ENCODE measurements around the gene SYTL4. TPM values are rescaled to one million over a fixed set of nuclear protein-coding genes. Genes with fewer than 3 reads are reported as not detected.

The SYTL4 gene
- total RNA-seq, 5 donors from 2014 or later (not counting 1 experiment from before 2014, with no cell fraction given), result 0.12 to 0.82 (median 0.29) TPM; not detected in 1

GRCh38 chrX:100648458-100649417, 83.2 kb downstream of the SYTL4 start:
- Histone ChIP-seq H3K36me3 (ENCODE audit: control insufficient read depth in 2 of 2, extremely low read depth in 1 of 2, insufficient read depth in 1 of 2, low read length in 1 of 2) (no peaks in the 10 kb centered on the region), H3K4me3 (ENCODE audit: control insufficient read depth in 1 of 2, extremely low read depth in 1 of 2, low read length in 1 of 2) (no peak overlapping the region), H3K9me3 (no peaks in the 10 kb centered on the region), H3K27me3 (replicated peaks in 1 of 2; ENCODE audit: control insufficient read depth in 2 of 2, extremely low read depth in 1 of 2, insufficient read depth in 2 of 2, low read length in 1 of 2) (peaks cover 0 to 3% of the 10 kb centered on the region in 2 experiments), H3K4me1 (ENCODE audit: control insufficient read depth in 1 of 2, extremely low read depth in 1 of 2, insufficient read depth in 2 of 2, low read length in 2 of 2) (no peaks in the 10 kb centered on the region), H3K27ac (ENCODE audit: low read length) (no peak overlapping the region)
- Mint-ChIP-seq H3K27ac (no peak overlapping the region), H3K4me1 (no peaks in the 10 kb centered on the region), H3K4me3 (no peak overlapping the region), H3K27me3 (peaks cover 11 to 35% of the 10 kb centered on the region in 2 donors), H3K9me3 (no peaks in the 10 kb centered on the region), H3K36me3 (no peaks in the 10 kb centered on the region)
- ATAC-seq (replicated peaks in 1 of 4), result no peak
- DNase-seq, result no peak
- POLR2A ChIA-PET, result no interaction called here
- CTCF ChIA-PET, result no interaction called here
- no CpG with 5 or more reads among the region's 8 CpGs for WGBS (ENCODE audit: insufficient coverage)

GRCh38 chrX:100647739-100648138, 84.2 kb downstream of the SYTL4 start:
- H3K36me3 Mint-ChIP-seq, result no peaks in the 10 kb centered on the region
- H3K36me3 ChIP-seq (ENCODE audit: control insufficient read depth in 2 of 2, extremely low read depth in 1 of 2, insufficient read depth in 1 of 2, low read length in 1 of 2), result no peaks in the 10 kb centered on the region
- H3K4me3 ChIP-seq (ENCODE audit: control insufficient read depth in 1 of 2, extremely low read depth in 1 of 2, low read length in 1 of 2), result no peak overlapping the region
- no peaks in the 10 kb centered on the region for H3K4me1 ChIP-seq (ENCODE audit: control insufficient read depth in 1 of 2, extremely low read depth in 1 of 2, insufficient read depth in 2 of 2, low read length in 2 of 2)
- ATAC-seq (replicated peaks in 1 of 4) (no peak), DNase-seq (no peak)
- peaks cover 11 to 35% of the 10 kb centered on the region in 2 donors for H3K27me3 Mint-ChIP-seq
- ChIA-PET CTCF (no interaction called here), POLR2A (no interaction called here)
- no peak overlapping the region for H3K4me3 Mint-ChIP-seq
- H3K4me1 Mint-ChIP-seq, result no peaks in the 10 kb centered on the region
- no peaks in the 10 kb centered on the region for H3K9me3 ChIP-seq
- no peak overlapping the region for H3K27ac ChIP-seq (ENCODE audit: low read length)
- peaks cover 0 to 3% of the 10 kb centered on the region in 2 experiments for H3K27me3 ChIP-seq (replicated peaks in 1 of 2; ENCODE audit: control insufficient read depth in 2 of 2, extremely low read depth in 1 of 2, insufficient read depth in 2 of 2, low read length in 1 of 2)
- H3K27ac Mint-ChIP-seq, result no peak overlapping the region
- 71% methylated on average over 1 of the region's 2 CpGs for WGBS (ENCODE audit: insufficient coverage)
- H3K9me3 Mint-ChIP-seq, result no peaks in the 10 kb centered on the region

DNA sequence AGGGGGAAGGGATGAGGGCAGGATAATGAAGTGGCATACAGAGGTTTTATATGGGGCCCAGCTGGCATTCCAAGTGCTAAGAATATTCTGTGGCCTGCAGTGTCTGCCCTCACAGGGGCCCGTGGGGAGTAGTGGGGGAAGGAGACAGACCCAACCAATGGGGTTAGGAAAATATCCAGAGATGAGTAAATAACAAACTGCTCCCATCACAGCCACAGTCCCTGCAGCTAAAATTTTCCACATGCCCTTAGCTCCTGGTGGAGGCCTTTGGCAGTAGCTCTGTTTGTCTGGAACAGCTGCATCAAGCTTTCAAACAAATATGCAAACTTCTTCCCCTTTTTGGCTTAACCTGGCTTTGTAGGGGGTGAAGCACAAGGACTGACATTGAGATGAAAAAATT, 84.8 kb downstream of the SYTL4 start:
- no peaks in the 10 kb centered on the region for H3K4me1 ChIP-seq (ENCODE audit: control insufficient read depth in 1 of 2, extremely low read depth in 1 of 2, insufficient read depth in 2 of 2, low read length in 2 of 2)
- no peak overlapping the region for H3K27ac ChIP-seq (ENCODE audit: low read length)
- H3K27me3 ChIP-seq (replicated peaks in 1 of 2; ENCODE audit: control insufficient read depth in 2 of 2, extremely low read depth in 1 of 2, insufficient read depth in 2 of 2, low read length in 1 of 2), result peaks cover 0 to 3% of the 10 kb centered on the region in 2 experiments
- Mint-ChIP-seq H3K9me3 (no peaks in the 10 kb centered on the region), H3K4me1 (no peaks in the 10 kb centered on the region), H3K27me3 (peaks cover 11 to 37% of the 10 kb centered on the region in 2 donors), H3K27ac (no peak overlapping the region), H3K36me3 (no peaks in the 10 kb centered on the region), H3K4me3 (no peak overlapping the region)
- H3K36me3 ChIP-seq (ENCODE audit: control insufficient read depth in 2 of 2, extremely low read depth in 1 of 2, insufficient read depth in 1 of 2, low read length in 1 of 2), result no peaks in the 10 kb centered on the region
- no peaks in the 10 kb centered on the region for H3K9me3 ChIP-seq
- ChIA-PET POLR2A (no interaction called here), CTCF (no interaction called here)
- no peak overlapping the region for H3K4me3 ChIP-seq (ENCODE audit: control insufficient read depth in 1 of 2, extremely low read depth in 1 of 2, low read length in 1 of 2)
- DNase-seq (no peak), ATAC-seq (replicated peaks in 1 of 4) (no peak)
- no CpG with 5 or more reads among the region's 1 CpG for WGBS (ENCODE audit: insufficient coverage)

- no peaks in the 10 kb centered on the region for H3K9me3 Mint-ChIP-seq
- H3K27ac ChIP-seq (ENCODE audit: low read length), result no peak overlapping the region
- POLR2A ChIA-PET, result no interaction called here
Observed at GRCh38 chrX:100645106-100645505, 86.8 kb downstream of the SYTL4 start.

DNA sequence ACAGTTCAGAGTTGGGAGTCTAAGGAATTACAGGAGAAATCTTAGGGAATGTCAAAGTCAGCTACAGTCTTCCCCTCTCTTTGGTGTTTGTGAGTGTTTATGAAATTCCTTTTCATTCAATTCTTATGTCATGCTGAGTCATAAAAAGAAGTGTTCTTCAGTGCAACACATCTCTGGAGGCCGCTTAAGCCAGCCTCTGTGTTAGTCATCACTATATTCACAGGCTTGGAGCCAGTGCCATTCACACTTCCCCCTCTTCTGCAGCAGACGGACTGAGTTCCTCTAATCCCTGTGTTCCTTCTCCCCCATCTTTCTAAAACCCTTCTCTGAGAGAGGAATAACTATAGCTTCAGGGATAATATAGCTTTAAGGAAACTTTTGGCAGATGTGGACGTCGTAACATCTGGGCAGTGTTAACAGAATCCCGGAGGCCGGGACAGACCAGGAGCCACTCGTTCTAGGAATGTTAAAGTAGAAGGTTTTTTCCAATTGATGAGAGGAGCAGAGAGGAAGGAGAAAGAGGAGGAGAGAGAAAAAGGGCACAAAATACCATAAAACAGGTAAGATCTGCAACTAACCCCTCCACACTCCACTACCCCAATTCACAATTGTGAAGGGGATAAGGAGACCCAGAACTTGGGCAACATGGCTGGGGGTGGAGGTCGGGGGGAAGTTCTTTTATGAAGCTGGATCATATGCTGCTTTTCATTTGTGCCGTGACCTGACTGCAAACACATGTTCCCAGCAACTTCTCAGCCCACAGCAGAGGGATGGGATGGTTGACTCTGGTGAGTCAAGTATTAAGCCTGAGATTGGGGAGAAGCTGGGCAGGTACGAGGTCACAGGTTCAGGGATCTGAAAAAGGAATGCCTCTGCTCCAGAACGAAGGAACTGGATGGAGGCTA, 87.7 kb downstream of the SYTL4 start, which contains the start of gene SRPX2:
Gene SRPX2 (plus strand): TSS at position 244 of the 905 bp plus-strand sequence. CDS start 2,124 bp downstream, outside the sequence.
- WGBS (ENCODE audit: insufficient coverage), result 72% methylated on average over 2 of the region's 11 CpGs
- ATAC-seq (replicated peaks in 1 of 4) (no peak), DNase-seq (no peak)
- no peak within 1 kb of the TSS for H3K4me3 Mint-ChIP-seq
- no peaks in the 10 kb centered on the region for H3K9me3 ChIP-seq
- peak within 1 kb of the TSS in 1 of 2 donors; percentile 21 for H3K27ac Mint-ChIP-seq
- no peaks in the 10 kb centered on the region for H3K4me1 Mint-ChIP-seq
- H3K9me3 Mint-ChIP-seq, result no peaks in the 10 kb centered on the region
- ChIA-PET CTCF (no interaction called here), POLR2A (no interaction called here)
- peaks cover 0 to 3% of the 10 kb centered on the region in 2 experiments for H3K27me3 ChIP-seq (replicated peaks in 1 of 2; ENCODE audit: control insufficient read depth in 2 of 2, extremely low read depth in 1 of 2, insufficient read depth in 2 of 2, low read length in 1 of 2)
- no peak within 1 kb of the TSS for H3K27ac ChIP-seq (ENCODE audit: low read length)
- no peaks in the 10 kb centered on the region for H3K36me3 ChIP-seq (ENCODE audit: control insufficient read depth in 2 of 2, extremely low read depth in 1 of 2, insufficient read depth in 1 of 2, low read length in 1 of 2)
- H3K27me3 Mint-ChIP-seq, result peaks cover 24 to 44% of the 10 kb centered on the region in 2 donors
- H3K4me3 ChIP-seq (ENCODE audit: control insufficient read depth in 1 of 2, extremely low read depth in 1 of 2, low read length in 1 of 2), result no peak within 1 kb of the TSS
- no peaks in the 10 kb centered on the region for H3K36me3 Mint-ChIP-seq
- H3K4me1 ChIP-seq (ENCODE audit: control insufficient read depth in 1 of 2, extremely low read depth in 1 of 2, insufficient read depth in 2 of 2, low read length in 2 of 2), result no peaks in the 10 kb centered on the region

More at GRCh38 chrX:100645106-100645505, 86.8 kb downstream of the SYTL4 start:
- no peaks in the 10 kb centered on the region for H3K9me3 ChIP-seq
- Mint-ChIP-seq H3K36me3 (no peaks in the 10 kb centered on the region), H3K27me3 (peaks cover 19 to 37% of the 10 kb centered on the region in 2 donors), H3K4me3 (no peak overlapping the region), H3K27ac (peak overlapping the region in 1 of 2 donors; percentile 21), H3K4me1 (no peaks in the 10 kb centered on the region)
- no peak for DNase-seq
- no peaks in the 10 kb centered on the region for H3K4me1 ChIP-seq (ENCODE audit: control insufficient read depth in 1 of 2, extremely low read depth in 1 of 2, insufficient read depth in 2 of 2, low read length in 2 of 2)
- H3K27me3 ChIP-seq (replicated peaks in 1 of 2; ENCODE audit: control insufficient read depth in 2 of 2, extremely low read depth in 1 of 2, insufficient read depth in 2 of 2, low read length in 1 of 2), result peaks cover 0 to 3% of the 10 kb centered on the region in 2 experiments
- no peaks in the 10 kb centered on the region for H3K36me3 ChIP-seq (ENCODE audit: control insufficient read depth in 2 of 2, extremely low read depth in 1 of 2, insufficient read depth in 1 of 2, low read length in 1 of 2)
- CTCF ChIA-PET, result no interaction called here
- no CpG with 5 or more reads among the region's 4 CpGs for whole genome bisulfite sequencing (ENCODE audit: insufficient coverage)
- H3K4me3 ChIP-seq (ENCODE audit: control insufficient read depth in 1 of 2, extremely low read depth in 1 of 2, low read length in 1 of 2), result no peak overlapping the region
- ATAC-seq (replicated peaks in 1 of 4), result no peak

GRCh38 chrX:100643212-100643611, 88.7 kb downstream of the SYTL4 start:
- Histone ChIP-seq H3K4me1 (ENCODE audit: control insufficient read depth in 1 of 2, extremely low read depth in 1 of 2, insufficient read depth in 2 of 2, low read length in 2 of 2) (no peaks in the 10 kb centered on the region), H3K4me3 (ENCODE audit: control insufficient read depth in 1 of 2, extremely low read depth in 1 of 2, low read length in 1 of 2) (no peak overlapping the region), H3K27ac (ENCODE audit: low read length) (no peak overlapping the region), H3K36me3 (ENCODE audit: control insufficient read depth in 2 of 2, extremely low read depth in 1 of 2, insufficient read depth in 1 of 2, low read length in 1 of 2) (no peaks in the 10 kb centered on the region), H3K27me3 (replicated peaks in 1 of 2; ENCODE audit: control insufficient read depth in 2 of 2, extremely low read depth in 1 of 2, insufficient read depth in 2 of 2, low read length in 1 of 2) (peaks cover 0 to 3% of the 10 kb centered on the region in 2 experiments), H3K9me3 (no peaks in the 10 kb centered on the region)
- WGBS (ENCODE audit: insufficient coverage), result no CpG with 5 or more reads among the region's 11 CpGs
- no peak for ATAC-seq (replicated peaks in 1 of 4)
- ChIA-PET CTCF (no interaction called here), POLR2A (no interaction called here)
- Mint-ChIP-seq H3K9me3 (no peaks in the 10 kb centered on the region), H3K27ac (no peak overlapping the region), H3K4me1 (no peaks in the 10 kb centered on the region), H3K36me3 (no peaks in the 10 kb centered on the region), H3K27me3 (peaks cover 22 to 44% of the 10 kb centered on the region in 2 donors), H3K4me3 (no peak overlapping the region)
- no peak for DNase-seq

Measured in T-cell (primary cell).